ENCODE data around the gene SNX22. TPM values are rescaled to one million over a fixed set of nuclear protein-coding genes. Genes with fewer than 3 reads are reported as not detected.

SNX22 gene
- total and polyA plus RNA-seq, 9 of the 15 experiments (the other 6 are each of a cell fraction or from before 2014, with no cell fraction given): 0.91 to 3.0 (median 2.0) TPM

DNA sequence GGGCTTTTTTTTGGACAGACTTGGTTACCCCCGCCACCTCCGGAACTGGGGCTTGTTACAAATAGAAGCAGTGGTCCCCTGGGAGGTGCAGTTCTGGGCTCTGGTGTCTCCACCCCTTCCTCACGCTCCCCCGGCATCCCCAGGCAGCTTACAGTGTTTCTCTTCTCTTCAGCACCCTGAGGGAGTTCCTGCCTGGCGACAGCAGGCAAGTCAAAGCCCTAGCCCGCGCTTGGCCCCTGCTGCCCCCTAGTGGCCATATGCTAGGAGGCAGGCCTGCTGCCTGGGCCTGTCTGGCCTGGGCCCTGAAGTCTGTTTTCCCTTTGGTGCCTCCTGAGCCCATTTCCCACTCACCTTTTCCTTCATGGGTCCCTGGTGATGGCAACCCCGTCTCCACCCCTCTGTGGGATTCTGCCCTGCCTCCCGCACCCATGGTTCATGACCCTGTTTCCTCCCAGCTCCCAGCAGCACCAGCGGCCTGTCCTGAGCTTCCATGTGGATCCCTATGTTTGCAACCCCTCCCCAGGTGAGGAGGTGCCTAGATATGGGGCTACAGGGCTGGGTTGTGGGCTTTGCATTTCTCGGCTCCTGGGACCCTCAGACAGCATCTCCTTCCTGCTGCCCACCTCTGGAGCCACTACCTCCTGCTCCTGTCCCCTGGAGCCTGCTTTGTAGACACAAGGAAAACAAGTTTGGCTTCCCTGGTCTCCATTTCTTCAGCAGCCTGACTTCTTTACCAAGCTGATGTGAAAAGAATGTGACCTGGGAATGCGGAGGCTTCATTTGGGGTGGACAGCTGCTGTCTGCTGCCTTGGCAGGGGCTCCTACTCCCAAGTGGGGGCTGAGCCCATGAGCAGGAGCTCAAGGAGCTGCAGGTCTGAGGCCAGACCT is 2.2 kb downstream of the SNX22 start (continued):
- TF ChIP-seq, protein P1, sequence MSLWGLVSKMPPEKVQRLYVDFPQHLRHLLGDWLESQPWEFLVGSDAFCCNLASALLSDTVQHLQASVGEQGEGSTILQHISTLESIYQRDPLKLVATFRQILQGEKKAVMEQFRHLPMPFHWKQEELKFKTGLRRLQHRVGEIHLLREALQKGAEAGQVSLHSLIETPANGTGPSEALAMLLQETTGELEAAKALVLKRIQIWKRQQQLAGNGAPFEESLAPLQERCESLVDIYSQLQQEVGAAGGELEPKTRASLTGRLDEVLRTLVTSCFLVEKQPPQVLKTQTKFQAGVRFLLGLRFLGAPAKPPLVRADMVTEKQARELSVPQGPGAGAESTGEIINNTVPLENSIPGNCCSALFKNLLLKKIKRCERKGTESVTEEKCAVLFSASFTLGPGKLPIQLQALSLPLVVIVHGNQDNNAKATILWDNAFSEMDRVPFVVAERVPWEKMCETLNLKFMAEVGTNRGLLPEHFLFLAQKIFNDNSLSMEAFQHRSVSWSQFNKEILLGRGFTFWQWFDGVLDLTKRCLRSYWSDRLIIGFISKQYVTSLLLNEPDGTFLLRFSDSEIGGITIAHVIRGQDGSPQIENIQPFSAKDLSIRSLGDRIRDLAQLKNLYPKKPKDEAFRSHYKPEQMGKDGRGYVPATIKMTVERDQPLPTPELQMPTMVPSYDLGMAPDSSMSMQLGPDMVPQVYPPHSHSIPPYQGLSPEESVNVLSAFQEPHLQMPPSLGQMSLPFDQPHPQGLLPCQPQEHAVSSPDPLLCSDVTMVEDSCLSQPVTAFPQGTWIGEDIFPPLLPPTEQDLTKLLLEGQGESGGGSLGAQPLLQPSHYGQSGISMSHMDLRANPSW (CRISPR knock-in tag; IDR thresholded peaks at IDR 0.05): no peak
- no peak for TF ChIP-seq CBX2 (IDR thresholded peaks at IDR 0.05; ENCODE audit: insufficient read depth, low read length, poor library complexity, severe bottlenecking)
- TF ChIP-seq CHD2 (IDR thresholded peaks at IDR 0.05; ENCODE audit: low read depth, low read length): 0 out of 2 replicates have a peak, but pooled peaks have one; percentile 6
- no peak for TF ChIP-seq SRSF3 (IDR thresholded peaks at IDR 0.05; ENCODE audit: insufficient read depth, low read length)
- TF ChIP-seq ATF7 (IDR thresholded peaks at IDR 0.05): peak; percentile 49; the same call in 1 of the 2 replicates
- no peak for TF ChIP-seq KHSRP (IDR thresholded peaks at IDR 0.05)
- no peak for TF ChIP-seq MAFG (tag; conservative IDR thresholded peaks at IDR 0.05)
- no peak; the same call in 1 of the 2 replicates for TF ChIP-seq ILF3 (IDR thresholded peaks at IDR 0.05; ENCODE audit: borderline replicate concordance)
- TF ChIP-seq ZNF174 (CRISPR knock-in tag; IDR thresholded peaks at IDR 0.05): no peak
- TF ChIP-seq PRMT5 (CRISPR knock-in tag; IDR thresholded peaks at IDR 0.05): no peak
- TF ChIP-seq POLR2G (IDR thresholded peaks at IDR 0.05; ENCODE audit: low read depth, low read length): peak; percentile 84
- TF ChIP-seq XRCC4 (IDR thresholded peaks at IDR 0.05; ENCODE audit: extremely low read depth, insufficient read depth, insufficient read length): no peak
- TF ChIP-seq ZFP30 (CRISPR knock-in tag; IDR thresholded peaks at IDR 0.05; ENCODE audit: borderline replicate concordance): no peak
- TF ChIP-seq SREBF2 (CRISPR knock-in tag; IDR thresholded peaks at IDR 0.05): no peak
- no peak for TF ChIP-seq TAF9B (IDR thresholded peaks at IDR 0.05; ENCODE audit: partially characterized antibody)
- TF ChIP-seq TOE1 (IDR thresholded peaks at IDR 0.05; ENCODE audit: borderline replicate concordance): no peak
- no peak for TF ChIP-seq TOE1 (CRISPR knock-in tag; IDR thresholded peaks at IDR 0.05; ENCODE audit: borderline replicate concordance, low read depth)
- no peak for TF ChIP-seq BHLHE40 (IDR thresholded peaks at IDR 0.05; ENCODE audit: low read length)
- no peak for TF ChIP-seq HLTF (IDR thresholded peaks at IDR 0.05)
- no peak for TF ChIP-seq IRF2 (CRISPR knock-in tag; IDR thresholded peaks at IDR 0.05)
- no peak for TF ChIP-seq NCOA2 (IDR thresholded peaks at IDR 0.05; ENCODE audit: partially characterized antibody in 2 of 2)

Data from K562 (cell line).